Pancreas (tissue), 10 donors: ENCODE data around the gene BCAS3. TPM values are rescaled to one million over a fixed set of nuclear protein-coding genes. Genes with fewer than 3 reads are reported as not detected.

Experiments used
- ATAC-seq, 4 donors: fragments of 200-7000 bp; cut with Tn5 transposase; one replicate each; pipeline versions ENCODE4 v1.8.0 to v1.9.1; 2020; ENCODE audit warnings: mild to moderate bottlenecking in 4 of 4, moderate library complexity in 4 of 4
- DNase-seq, 6 donors: peaks; one replicate each; pipeline ENCODE4 v3.0.0-alpha.2; 2020
- FAIRE-seq: peaks from 2 replicates; lab custom pipeline; 2012; peaks lifted over from hg19 to GRCh38; lab: Jason Lieb, UNC
- H3K27ac ChIP-seq, 4 donors: fragments of 200-600 bp; sonication (generic); 1 replicate in 3 of 4; 2 replicates in 1 of 4; pipeline versions ENCODE4 v1.5.0 to v1.8.0; 2020
- H3K27me3 ChIP-seq, 4 donors: fragments of 200-600 bp; one replicate each; pipeline ENCODE4 v1.8.0; 2021
- H3K36me3 ChIP-seq, 3 donors: fragments of 200-600 bp; sonication (generic) in 1 of 3; one replicate each; pipeline versions ENCODE4 v1.5.0 to v1.8.0; 2020 to 2021
- H3K4me1 ChIP-seq, 3 donors: fragments of 200-600 bp; one replicate each; pipeline ENCODE4 v1.8.0; 2021
- H3K4me3 ChIP-seq, 4 donors: fragments of 200-600 bp; sonication (generic) in 2 of 4; one replicate each; pipeline versions ENCODE4 v1.5.0 to v1.8.0; 2020 to 2021
- H3K9me3 ChIP-seq, 4 donors: fragments of 200-600 bp; one replicate each; pipeline ENCODE4 v1.8.0; 2021
- WGBS, 2 donors: extraction: QIAGEN DNeasy Blood & Tissue Kit; methylation state at CpG; one replicate each; pipeline ENCODE4 v1.1.7; 2013; 5-methylcytosine and 5-hydroxymethylcytosine counted together
- intact Hi-C, 3 donors: fragments of 100-400 bp; cut with DNase I; formaldehyde crosslinking; loops; one replicate each; pipeline versions ENCODE4 v1.11.1 to v1.14.2; 2022
- polyA plus RNA-seq, 2 donors: library from polyadenylated mRNA; stranded (reverse); fragments of 200-250 nt; gene quantifications; one replicate each; pipeline ENCODE4 v1.2.3, GENCODE V29; 2013
- total RNA-seq, 6 donors: library from RNA; stranded (reverse); fragmentation: NEBNext Ultra II Directional in 4 of 6; extraction: Animal tissue kit (Norgen Biotek cat#: 25700) in 4 of 6; gene quantifications; one replicate each; pipeline versions ENCODE4 v1.2.1 to v1.2.4, GENCODE V29; 2021 to 2023
- TF ChIP-seq, protein P1 (sequence below), 4 donors: fragments of 200-600 bp; sonication (generic) in 3 of 4; IDR thresholded peaks; one replicate each; pipeline versions ENCODE4 v1.5.0 to v1.8.0; 2021; ENCODE audit warnings: antibody characterized with exemption in 4 of 4
- donor health status: healthy with polysubstance abuse.
- donor health status: DM: no; HTN: no; CAD: no; lungs with moderate emphysema.
- donor health status: DM: no; HTN: no; CAD: no.
- donor health status: control.
- donor health status: control.
- donor health status: Bipolar disorder and iron deficiency.
- donor health status: DM: yes; HTN: yes; CAD: no.
- donor health status: DM: no; HTN: no; CAD: no.
- donor health status: DM: no; HTN: no; CAD: no.
- donor health status: DM: yes; HTN: yes; CAD: no.

Gene BCAS3
- total and polyA plus RNA-seq, 8 donors = 4.6 to 27.7 (median 13.2) TPM

DNA sequence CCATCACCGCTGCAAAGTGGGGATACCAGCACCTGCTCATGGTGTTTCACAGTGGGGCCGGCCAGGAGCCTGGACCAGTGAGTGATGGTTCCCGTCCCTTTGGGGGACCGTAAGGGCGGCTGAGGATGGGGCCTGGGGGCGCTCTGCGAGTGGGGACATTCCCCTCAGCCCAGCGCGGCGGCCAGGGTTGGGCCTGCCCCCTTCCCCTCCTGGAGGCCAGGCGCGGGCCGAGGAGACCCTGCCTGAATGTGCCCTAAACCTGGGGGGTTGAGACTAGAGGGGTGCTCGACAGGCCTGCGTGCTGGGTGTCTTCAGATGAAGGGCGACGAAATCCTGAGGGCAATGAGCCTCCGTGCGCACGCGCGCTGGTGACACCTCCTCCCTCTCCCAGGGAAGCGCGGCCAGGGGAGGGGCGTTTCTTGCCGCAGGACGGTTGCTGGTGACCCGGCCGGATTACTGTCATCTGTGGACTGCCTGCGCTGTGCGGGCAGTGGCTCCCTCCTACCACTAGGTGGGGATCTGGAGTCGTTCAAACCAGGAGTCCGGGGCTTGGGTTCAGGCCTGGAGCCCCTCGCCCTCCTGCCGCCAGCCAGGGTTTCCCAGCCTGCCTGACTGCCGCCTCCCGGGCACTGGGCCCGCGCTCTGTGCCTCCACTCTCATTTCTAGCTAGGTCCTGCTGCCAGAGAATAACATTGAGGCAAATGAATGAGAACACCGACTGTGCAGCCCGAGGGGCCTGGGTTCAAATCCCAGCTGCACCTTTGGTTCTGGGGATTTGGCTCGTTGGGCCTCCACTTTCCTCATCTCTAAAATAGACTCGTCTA is 739.1 kb downstream of the BCAS3 start:
- WGBS, 2 donors = 21% methylated on average over 35 to 43 of the region's 43 CpGs

DNA sequence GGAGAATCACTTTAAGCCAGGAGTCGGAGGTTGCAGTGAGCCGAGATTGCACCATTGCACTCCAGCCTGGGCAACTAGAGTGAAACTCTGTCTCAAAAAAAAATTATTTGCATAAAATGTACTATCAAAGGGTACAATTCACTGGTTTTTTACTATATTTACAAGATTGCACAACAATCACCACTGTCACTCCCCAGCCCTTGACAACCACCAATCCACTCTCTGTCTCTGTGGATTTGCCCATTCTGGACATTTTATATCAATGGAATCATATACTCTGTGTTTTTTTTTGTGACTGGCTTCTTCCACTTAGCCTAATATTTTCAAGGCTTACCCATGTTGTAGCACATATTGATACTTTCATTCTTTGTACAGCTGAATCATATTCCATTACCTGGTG is 740.8 kb downstream of the BCAS3 start:
- Histone ChIP-seq H3K27ac (no peak overlapping the region), H3K36me3 (no peaks in the 10 kb centered on the region), H3K4me1 (peaks cover 0 to 4% (median 0%) of the 10 kb centered on the region in 3 donors), H3K4me3 (no peak overlapping the region), H3K9me3 (no peaks in the 10 kb centered on the region), H3K27me3 (no peaks in the 10 kb centered on the region)
- intact Hi-C loops = loop anchor here in 2 of 3 donors (5.0 to 10.0 kb wide), 3 partner anchors 129 to 416 kb away; no protein-coding TSS in a partner anchor
- FAIRE-seq (no peak), DNase-seq (no peak), ATAC-seq (no peak)
- 89 to 93% methylated on average over 2 of the region's 2 CpGs for WGBS, 2 donors
- TF ChIP-seq, protein P1, sequence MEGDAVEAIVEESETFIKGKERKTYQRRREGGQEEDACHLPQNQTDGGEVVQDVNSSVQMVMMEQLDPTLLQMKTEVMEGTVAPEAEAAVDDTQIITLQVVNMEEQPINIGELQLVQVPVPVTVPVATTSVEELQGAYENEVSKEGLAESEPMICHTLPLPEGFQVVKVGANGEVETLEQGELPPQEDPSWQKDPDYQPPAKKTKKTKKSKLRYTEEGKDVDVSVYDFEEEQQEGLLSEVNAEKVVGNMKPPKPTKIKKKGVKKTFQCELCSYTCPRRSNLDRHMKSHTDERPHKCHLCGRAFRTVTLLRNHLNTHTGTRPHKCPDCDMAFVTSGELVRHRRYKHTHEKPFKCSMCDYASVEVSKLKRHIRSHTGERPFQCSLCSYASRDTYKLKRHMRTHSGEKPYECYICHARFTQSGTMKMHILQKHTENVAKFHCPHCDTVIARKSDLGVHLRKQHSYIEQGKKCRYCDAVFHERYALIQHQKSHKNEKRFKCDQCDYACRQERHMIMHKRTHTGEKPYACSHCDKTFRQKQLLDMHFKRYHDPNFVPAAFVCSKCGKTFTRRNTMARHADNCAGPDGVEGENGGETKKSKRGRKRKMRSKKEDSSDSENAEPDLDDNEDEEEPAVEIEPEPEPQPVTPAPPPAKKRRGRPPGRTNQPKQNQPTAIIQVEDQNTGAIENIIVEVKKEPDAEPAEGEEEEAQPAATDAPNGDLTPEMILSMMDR (IDR thresholded peaks at IDR 0.05) = no peak

More for the DNA sequence above, 739.1 kb downstream of the BCAS3 start:
- DNase-seq (peak; percentile 71 to 92 (median 82)), ATAC-seq (peak; percentile 45 to 77 (median 73)), FAIRE-seq (no peak)
- Histone ChIP-seq H3K4me1 (peaks cover 0 to 9% (median 2%) of the 10 kb centered on the region in 3 donors), H3K4me3 (peak overlapping the region in 1 of 4 donors; percentile 2), H3K27ac (no peak overlapping the region), H3K36me3 (no peaks in the 10 kb centered on the region), H3K9me3 (no peaks in the 10 kb centered on the region), H3K27me3 (no peaks in the 10 kb centered on the region)
- TF ChIP-seq, protein P1 (IDR thresholded peaks at IDR 0.05) = peak; percentile 84 to 95 (median 91)
- intact Hi-C loops = loop anchor here in 2 of 3 donors (5.0 to 10.0 kb wide), 3 partner anchors 131 to 418 kb away; no protein-coding TSS in a partner anchor

DNA sequence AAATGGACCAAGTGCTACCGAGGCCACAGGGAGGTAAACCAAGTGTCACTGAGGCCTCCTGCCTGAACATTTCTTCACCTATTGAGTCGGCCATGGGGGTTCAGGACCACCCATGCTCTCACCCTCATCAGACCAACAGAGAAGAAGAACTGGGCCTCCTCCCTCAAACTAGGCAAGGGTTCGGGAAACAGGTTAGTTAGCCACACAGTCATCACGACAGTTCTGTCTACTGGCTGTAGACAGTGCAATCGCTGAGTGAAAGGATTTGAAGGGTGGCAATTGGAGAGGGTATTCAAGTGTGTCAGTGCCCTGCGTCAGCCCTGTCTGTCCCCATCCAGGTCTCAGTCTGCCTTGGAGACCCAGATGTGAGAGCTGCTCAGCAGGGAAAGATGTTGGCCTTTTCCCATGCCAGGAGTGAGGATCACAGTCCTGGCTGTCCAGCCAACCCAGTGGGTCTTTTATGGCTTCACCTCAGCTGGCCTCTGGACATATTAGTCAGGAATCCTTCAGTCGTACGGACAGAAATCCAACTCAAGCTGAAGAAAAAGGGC is 741.9 kb downstream of the BCAS3 start:
- no peak for DNase-seq
- H3K27ac ChIP-seq = no peak overlapping the region
- H3K4me1 ChIP-seq = peaks cover 0 to 4% (median 0%) of the 10 kb centered on the region in 3 donors

GRCh38 chr17:61420052-61420451 is 742.4 kb downstream of the BCAS3 start:
- peaks cover 0 to 4% (median 0%) of the 10 kb centered on the region in 3 donors for H3K4me1 ChIP-seq
- ATAC-seq = no peak
- H3K4me3 ChIP-seq = no peak overlapping the region
- H3K27ac ChIP-seq = no peak overlapping the region
- no peak for FAIRE-seq
- DNase-seq = no peak
- no peaks in the 10 kb centered on the region for H3K27me3 ChIP-seq
- WGBS, 2 donors = 69 to 81% methylated on average over 4 of the region's 4 CpGs
- intact Hi-C loops = no loop called here
- no peaks in the 10 kb centered on the region for H3K9me3 ChIP-seq
- H3K36me3 ChIP-seq = no peaks in the 10 kb centered on the region
- TF ChIP-seq, protein P1 (IDR thresholded peaks at IDR 0.05) = no peak

More for the DNA sequence above, 741.9 kb downstream of the BCAS3 start:
- ATAC-seq (no peak), FAIRE-seq (no peak)
- no peaks in the 10 kb centered on the region for H3K27me3 ChIP-seq
- H3K4me3 ChIP-seq = no peak overlapping the region
- no peaks in the 10 kb centered on the region for H3K9me3 ChIP-seq
- H3K36me3 ChIP-seq = no peaks in the 10 kb centered on the region
- intact Hi-C loops = loop anchor here in 2 of 3 donors (5.0 to 10.0 kb wide), 3 partner anchors 128 to 415 kb away; no protein-coding TSS in a partner anchor
- TF ChIP-seq, protein P1 (IDR thresholded peaks at IDR 0.05) = no peak
- 72 to 81% methylated on average over 8 of the region's 8 CpGs for WGBS, 2 donors
